Measurements from ENCODE around the gene TBC1D25. TPM values are rescaled to one million over a fixed set of nuclear protein-coding genes. Genes with fewer than 3 reads are reported as not detected.

TBC1D25 gene
- total and polyA plus RNA-seq, 2 experiments from 2014 or later = 1.9 to 4.5 TPM

- no peak overlapping the region for H3K4me2 ChIP-seq
- H3K36me3 Mint-ChIP-seq (ENCODE audit: low read depth) = peaks cover 32% of the 10 kb centered on the region
- H3K9me2 ChIP-seq (ENCODE audit: insufficient read depth) = no peaks in the 10 kb centered on the region
- H3K4me3 Mint-ChIP-seq = no peak overlapping the region
- no peaks in the 10 kb centered on the region for H3K9me3 Mint-ChIP-seq
- no peak overlapping the region for H2AFZ ChIP-seq
- H3F3A ChIP-seq (replicated peaks; ENCODE audit: low read depth) = no peaks in the 10 kb centered on the region
- peaks cover 3% of the 10 kb centered on the region; the same call in 1 of the 3 replicates for H3K4me1 Mint-ChIP-seq
- no peak overlapping the region for H3K4me3 ChIP-seq
- no peaks in the 10 kb centered on the region; the same call in 1 of the 2 replicates for H3K36me3 ChIP-seq (ENCODE audit: insufficient read depth)
- TF ChIP-seq CREB1 (CRISPR knock-in tag; IDR thresholded peaks at IDR 0.05; ENCODE audit: low read depth) (no peak), ETS1 (IDR thresholded peaks at IDR 0.05) (no peak), EZH2 (IDR thresholded peaks at IDR 0.05; ENCODE audit: low read depth, unreplicated experiment) (no peak), ZNF331 (CRISPR knock-in tag; IDR thresholded peaks at IDR 0.05; ENCODE audit: low read depth) (no peak), EZH2phosphoT487 (IDR thresholded peaks at IDR 0.05; ENCODE audit: unreplicated experiment) (no peak), REST (IDR thresholded peaks at IDR 0.05; ENCODE audit: unreplicated experiment) (no peak), JUNB (IDR thresholded peaks at IDR 0.05; ENCODE audit: unreplicated experiment) (no peak), STAT1 (IDR thresholded peaks at IDR 0.05; ENCODE audit: unreplicated experiment) (no peak), NANOG (IDR thresholded peaks at IDR 0.05; ENCODE audit: borderline replicate concordance) (no peak), ZNF462 (CRISPR knock-in tag; IDR thresholded peaks at IDR 0.05) (no peak), CTCF (conservative IDR thresholded peaks at IDR 0.05; ENCODE audit: low read depth in 2 of 2) (no peak), POLR2AphosphoS5 (IDR thresholded peaks at IDR 0.05; ENCODE audit: low read depth) (no peak), ZNF114 (CRISPR knock-in tag; IDR thresholded peaks at IDR 0.05) (no peak)
- no peaks in the 10 kb centered on the region for H3K27me3 ChIP-seq (ENCODE audit: insufficient read depth)
- no peaks in the 10 kb centered on the region for H3K79me2 ChIP-seq (replicated peaks; ENCODE audit: insufficient read depth)
- H3K27me3 Mint-ChIP-seq (ENCODE audit: insufficient read depth, low read depth, poor library complexity) = no peaks in the 10 kb centered on the region
- no peak for DNase-seq (ENCODE audit: low spot score)
- H4K20me1 ChIP-seq (replicated peaks; ENCODE audit: insufficient read depth) = no peaks in the 10 kb centered on the region
- no peak for ATAC-seq
- H3K27ac ChIP-seq (ENCODE audit: low read depth) = no peak overlapping the region
- no peak overlapping the region for H3K27ac Mint-ChIP-seq
- no peaks in the 10 kb centered on the region for H3K4me1 ChIP-seq (ENCODE audit: insufficient read depth)
Observed at GRCh38 chrX:48530736-48531135, 8.8 kb upstream of the TBC1D25 start.

Data from GM23338 (cell line).